Stimulated activated naive CD8-positive, alpha-beta T cell treated with anti-CD3 and anti-CD28 coated beads, Interleukin-15, Interleukin-2, amounts not matched to agents 100 U/mL and 50 U/mL, for 24 hours (primary cell): ENCODE data around the gene POMGNT1.

Source experiments
- ATAC-seq: fragments of 150-1000 bp; cut with Tn5 transposase; one replicate; pipeline ENCODE4 v1.10.0; 2021
- DNase-seq: peaks from one replicate; pipeline ENCODE4 v3.0.0; 2021

The POMGNT1 gene

DNA sequence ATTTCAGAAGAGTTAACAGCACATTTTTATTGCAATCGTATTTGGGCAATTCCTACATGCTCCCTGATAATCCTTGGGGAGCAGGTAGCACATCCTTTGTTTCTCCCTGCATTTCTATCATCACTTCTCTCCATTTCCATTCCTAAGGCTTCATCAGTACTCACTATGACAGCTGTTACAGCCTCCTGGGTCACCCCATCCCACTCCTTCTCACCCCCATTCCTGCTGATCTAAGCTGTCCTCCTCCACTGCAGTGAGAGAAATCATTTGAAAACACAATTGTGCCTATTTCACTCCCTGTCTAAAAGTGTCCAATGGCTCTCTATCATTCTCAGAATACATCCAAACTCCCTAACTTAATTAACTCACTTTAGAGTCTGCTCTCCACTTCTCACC is 40.3 kb downstream of the POMGNT1 start:
- no peak for DNase-seq
- no peak for ATAC-seq

DNA sequence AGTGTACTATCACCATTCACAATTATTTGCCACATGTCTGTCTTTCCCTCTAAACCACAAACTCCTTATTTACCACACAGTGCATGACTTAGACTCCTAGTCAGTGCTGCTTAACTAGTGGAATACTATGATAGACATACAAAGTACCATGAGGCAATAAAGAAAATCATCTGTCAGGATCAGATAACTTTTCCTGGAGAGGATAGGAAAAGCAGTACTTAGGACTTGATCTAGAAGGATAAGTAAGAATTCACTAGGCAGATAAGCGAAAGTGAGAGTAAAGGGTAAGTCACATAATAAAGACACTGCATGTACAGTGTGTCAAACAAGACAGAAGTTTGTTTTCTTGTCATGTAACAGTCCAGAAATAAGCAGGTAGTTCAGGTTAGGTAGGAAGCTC is 44.5 kb downstream of the POMGNT1 start:
- DNase-seq (no peak), ATAC-seq (no peak)

DNA sequence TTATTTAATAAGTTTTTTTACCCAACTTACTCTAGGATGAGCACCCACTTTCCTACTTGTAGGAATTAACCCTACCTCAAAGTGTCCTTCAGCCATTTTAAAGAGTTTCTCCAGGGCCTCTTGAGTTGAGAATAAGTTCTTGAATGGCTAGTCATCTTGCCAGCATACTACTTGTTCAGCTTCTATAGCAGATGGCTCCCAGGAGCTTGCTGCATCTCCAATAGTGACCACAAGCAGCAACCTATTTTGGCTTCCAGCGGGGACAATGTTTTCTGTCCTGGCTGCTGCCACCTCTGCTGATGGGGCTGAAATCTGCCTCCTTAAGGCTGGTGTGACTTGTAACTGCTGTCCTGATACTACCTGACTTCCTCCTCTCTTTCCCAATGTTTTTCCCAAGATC is 45.0 kb downstream of the POMGNT1 start:
- DNase-seq: no peak
- no peak for ATAC-seq

DNA sequence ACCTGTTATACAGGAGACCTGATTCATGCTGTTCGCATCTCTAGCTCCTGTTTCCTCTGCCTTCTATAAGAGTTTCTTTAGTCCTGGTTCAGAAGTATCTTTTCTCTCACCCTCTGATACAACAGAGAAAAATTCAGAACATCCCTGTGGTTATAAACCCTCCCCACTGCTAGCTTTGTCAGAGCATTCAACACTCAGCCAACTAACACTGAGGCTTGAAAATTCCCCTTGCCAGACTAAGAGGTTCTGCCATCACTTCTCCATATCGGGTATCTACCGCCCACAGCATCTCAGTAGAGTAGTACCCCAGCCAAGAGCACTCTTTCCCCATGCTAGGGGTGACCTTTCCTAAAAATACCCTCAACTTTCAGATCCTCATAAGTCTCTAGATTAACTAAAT is 46.2 kb downstream of the POMGNT1 start:
- no peak for ATAC-seq
- DNase-seq: no peak

GRCh38 chr1:46150085-46150484 is 48.1 kb downstream of the POMGNT1 start:
- no peak for ATAC-seq

GRCh38 chr1:46148318-46148717 is 49.9 kb downstream of the POMGNT1 start:
- ATAC-seq (no peak), DNase-seq (no peak)

More at GRCh38 chr1:46150085-46150484, 48.1 kb downstream of the POMGNT1 start:
- DNase-seq: no peak
